Stimulated activated CD4-positive, alpha-beta T cell treated with anti-CD3 and anti-CD28 coated beads, TNF-alpha, amount 100 ng/mL, for 24 hours (primary cell): ENCODE measurements around the gene ARHGAP22.

Source experiments
- DNase-seq, 3 experiments: peaks; one replicate each; pipeline ENCODE4 v3.0.0-alpha.2; 2020; ENCODE audit warnings: low read depth in 3 of 3

The ARHGAP22 gene

DNA sequence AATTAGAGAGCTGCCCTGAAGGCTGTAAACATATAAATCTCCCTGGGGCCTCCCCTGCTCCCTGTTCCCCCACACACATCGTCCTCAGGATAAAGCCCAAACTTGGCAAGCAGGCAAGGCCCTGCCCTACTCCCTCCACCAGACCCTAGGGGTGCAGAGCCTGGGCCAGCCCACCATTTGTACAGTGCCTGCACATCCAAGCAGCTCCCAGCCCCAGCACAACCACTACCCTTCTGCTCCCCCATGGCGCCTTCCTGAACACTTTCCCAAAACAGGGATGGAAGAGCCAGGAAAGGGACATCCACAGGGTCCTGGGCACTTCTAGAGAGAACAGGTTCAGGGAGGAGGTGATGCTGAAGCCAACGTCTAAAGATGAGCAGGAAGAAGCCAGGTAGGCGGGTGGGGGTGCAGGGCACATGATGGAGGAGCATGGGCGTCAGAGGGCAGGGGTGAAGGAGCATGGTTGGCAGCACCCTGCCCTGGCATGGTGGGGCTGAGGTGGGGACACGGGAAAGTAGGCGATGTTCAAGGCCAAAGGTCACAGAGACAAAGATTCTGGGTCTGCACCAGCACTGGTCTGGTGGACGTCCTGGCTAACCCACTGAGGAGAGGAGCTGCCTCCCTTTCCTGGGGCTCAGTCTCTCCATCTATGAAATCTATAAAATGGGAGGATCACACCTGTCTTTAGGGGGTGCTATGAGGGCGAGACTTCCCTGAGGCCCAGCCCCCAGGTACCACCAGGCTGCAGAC is 140.6 kb downstream of the ARHGAP22 start:
- no peak for DNase-seq

DNA sequence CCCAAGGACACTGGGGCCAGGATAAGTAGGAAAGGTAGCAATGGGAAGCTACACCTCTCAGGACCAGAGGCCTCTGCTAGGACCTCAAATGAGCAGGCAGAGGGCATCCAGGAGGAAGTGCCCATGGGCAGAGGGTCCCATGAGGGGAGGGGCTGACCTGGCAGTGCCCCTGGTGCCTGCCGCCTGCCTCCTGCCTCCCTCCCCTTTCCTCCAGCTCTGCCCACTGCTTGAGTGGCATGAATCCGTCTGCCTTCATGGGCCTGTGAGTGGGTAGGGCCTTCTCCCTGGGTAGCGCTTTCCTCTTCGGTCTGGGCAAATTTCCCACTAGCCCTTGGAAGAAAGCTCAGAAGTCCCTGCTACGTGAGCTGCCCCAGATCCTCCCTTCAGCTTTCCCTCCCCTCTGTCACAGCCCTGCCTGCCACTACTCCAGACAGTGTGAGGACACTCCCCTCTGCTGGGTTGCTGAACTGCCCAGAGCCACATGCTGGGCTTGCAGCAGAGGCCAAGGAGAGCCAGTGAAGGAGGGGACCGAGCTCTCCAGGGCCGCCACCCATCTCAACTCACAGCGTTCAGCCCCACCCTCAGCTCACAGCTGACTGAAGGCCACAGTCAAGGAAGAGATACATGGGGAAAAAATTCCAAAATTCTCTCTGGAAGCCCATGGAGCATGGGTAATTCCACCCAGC is 141.4 kb downstream of the ARHGAP22 start:
- DNase-seq: no peak

DNA sequence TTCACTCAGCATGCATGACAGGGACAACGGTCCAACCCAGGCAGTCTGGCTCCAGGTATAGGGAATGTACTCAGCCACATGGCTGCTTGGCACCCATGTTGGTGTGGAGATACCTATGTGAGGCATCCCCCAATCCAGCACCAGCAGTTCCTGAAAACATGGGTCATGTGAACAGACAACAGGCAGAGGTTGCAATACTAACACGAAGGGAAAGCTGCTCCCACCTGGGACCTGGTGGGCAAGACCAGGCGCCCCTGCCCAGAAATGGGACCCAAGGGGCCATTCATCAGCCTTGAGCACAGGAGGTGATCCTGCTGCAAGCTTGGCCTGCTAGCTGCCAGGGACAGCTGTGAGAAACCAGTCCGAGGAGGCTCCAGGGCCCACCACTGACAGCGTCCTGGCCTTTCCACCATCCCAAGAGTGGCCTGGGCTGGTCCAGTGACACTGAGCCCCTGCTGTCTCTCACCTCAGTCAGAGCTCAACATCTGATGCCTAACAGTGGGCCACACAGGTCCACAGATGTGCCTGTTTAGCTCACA is 142.3 kb downstream of the ARHGAP22 start:
- no peak for DNase-seq

DNA sequence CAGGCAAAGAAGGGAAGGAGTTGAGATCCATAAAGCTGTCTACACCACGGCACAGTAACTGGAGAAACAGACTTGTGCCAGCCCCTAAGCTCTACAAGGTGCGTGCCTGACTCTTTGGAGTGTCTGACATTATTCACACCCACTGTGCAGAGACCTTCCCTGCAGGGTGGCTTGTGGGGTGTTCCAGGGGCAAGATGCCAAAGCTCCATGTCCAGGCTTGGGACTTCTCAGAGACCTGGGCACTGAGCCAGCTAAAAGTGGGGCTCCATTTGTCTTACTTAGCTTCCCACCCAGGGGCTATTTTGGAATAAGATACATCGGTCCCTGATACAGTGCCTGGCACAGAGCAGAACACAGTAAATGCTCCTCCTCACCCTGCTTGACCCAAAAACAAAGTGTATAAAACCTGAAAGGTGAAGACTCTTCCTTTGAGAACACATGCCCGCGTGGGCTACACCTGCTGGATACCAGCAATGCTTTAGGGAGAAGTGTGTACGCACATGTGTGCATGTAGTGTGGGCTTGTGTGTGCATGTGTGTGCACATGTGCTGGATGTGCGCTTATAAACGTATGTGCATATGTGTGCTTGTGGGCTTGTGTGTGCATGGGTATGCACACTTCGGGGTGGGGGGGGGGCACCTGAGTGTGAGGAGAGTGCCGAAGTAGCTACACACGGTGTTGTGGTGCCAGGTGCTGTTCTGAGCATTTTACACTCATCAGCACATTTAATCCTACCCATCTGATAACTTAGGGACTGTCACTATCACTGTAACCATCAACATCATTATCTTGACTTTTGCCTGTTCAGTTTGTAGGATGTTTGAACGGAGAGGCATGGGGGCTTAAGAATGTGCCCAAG is 143.0 kb downstream of the ARHGAP22 start:
- DNase-seq: no peak

DNA sequence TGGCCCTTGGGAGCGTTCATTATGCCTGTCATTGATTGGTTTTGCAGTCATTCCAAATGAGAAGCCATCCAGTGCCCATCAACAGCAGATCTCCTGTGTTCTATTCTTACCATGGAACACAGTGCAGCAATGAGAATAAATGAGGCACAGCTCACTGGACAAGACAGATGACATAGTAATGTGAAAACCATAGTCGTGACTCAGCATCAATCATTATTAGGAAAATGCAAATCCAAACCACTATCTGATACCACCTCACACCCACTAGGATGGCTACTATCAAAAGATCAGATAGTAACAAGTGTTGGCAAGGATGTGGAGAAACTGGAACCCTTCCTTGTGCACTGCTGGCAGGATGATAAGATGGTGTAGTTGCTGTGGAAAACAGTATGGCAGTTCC is 144.7 kb downstream of the ARHGAP22 start:
- DNase-seq: no peak

DNA sequence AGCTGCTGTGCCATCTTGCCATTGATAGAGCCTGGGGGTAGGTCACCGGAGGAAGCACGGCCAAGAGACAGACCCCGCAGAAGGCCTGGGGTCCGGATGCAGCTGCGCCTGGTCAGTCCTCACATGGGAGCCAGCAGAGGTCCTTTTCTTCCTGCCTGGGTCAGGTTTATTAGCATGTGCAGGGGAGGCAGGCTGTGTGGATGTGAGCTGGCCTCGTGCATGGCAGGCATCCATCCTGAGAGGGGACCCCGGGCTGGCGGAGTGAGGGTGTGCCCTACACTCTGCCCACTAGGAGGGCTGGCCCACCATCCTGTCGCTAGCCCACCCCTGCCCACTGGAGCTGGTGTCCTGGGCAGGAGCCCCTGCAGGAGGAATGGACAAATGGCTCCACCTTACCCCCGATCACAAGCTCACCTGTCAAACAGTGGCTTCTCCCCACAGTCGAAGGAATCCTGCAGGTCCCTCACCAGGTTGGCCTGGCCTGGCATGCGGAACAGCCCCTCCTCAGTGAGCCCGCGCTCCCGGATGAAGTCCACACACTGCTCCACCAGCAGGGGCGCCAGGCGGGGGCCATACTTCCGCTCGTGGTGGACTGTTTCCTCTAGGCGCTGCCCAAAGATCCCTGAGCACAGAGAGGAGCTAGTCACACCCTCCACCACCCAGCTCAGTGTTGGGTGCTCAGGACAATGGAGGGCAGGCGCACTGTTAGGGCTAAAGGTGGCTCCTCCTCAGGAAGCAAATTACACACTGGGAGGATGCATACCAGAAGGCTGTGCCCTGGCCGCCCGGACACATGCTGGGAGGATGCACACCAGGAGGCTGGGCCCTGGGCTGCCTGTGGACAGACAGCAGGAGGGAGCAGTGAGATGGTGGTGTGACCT is 145.4 kb downstream of the ARHGAP22 start:
- DNase-seq: no peak

DNA sequence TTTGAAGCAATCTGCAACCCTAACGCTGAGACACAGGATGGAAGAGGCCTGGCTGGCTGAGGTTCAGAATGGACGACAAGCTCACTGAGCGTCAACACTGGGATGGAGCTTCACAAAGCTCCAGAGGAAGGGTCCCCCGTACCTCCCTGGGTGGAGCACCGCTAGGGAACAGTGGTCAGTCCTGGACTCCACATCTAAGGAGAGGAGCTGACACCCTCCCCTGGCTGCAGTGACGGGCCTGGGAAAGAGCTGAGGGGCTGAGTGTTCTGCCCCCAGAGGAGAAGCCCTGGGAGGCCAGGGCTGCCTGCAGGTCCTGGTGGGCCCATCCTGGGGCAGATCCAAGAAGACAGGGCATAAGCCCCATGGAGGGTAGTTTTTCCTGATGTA is 146.2 kb downstream of the ARHGAP22 start:
- no peak for DNase-seq

DNA sequence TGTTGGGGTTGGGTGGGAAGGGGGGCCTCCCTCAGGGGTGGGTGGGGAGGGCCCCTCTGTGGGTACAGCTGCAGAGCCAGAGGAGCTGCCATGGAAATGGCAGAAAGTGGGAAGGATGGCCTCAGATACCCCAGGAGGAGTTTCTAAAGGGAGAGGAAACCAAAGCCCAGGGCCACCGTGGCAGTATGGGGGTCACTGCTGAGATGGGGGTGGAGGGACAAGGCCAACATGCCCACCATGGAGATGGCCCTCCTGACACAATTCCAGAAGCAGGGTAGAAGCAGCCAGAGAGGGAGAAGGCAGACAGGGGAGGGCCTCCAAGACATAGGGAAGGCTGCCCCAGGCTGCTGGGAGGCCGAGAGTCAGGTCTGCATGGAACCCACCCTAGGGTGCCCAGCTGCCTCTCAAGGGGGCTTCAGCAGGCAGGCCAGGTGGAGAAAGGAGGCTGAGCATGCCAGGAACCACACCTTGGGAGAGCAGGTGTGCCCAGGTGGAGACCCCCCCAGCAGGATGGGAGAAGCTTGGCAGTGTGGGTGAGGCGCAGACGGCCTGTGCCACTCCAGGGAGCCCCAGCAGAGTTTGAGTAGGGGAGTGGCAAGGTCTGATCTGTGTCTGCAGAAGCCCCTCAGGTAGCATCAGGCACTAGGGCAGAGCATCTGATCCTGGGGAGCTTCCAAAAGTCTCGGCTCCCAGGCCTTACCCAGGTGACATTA is 146.8 kb downstream of the ARHGAP22 start:
- no peak for DNase-seq

DNA sequence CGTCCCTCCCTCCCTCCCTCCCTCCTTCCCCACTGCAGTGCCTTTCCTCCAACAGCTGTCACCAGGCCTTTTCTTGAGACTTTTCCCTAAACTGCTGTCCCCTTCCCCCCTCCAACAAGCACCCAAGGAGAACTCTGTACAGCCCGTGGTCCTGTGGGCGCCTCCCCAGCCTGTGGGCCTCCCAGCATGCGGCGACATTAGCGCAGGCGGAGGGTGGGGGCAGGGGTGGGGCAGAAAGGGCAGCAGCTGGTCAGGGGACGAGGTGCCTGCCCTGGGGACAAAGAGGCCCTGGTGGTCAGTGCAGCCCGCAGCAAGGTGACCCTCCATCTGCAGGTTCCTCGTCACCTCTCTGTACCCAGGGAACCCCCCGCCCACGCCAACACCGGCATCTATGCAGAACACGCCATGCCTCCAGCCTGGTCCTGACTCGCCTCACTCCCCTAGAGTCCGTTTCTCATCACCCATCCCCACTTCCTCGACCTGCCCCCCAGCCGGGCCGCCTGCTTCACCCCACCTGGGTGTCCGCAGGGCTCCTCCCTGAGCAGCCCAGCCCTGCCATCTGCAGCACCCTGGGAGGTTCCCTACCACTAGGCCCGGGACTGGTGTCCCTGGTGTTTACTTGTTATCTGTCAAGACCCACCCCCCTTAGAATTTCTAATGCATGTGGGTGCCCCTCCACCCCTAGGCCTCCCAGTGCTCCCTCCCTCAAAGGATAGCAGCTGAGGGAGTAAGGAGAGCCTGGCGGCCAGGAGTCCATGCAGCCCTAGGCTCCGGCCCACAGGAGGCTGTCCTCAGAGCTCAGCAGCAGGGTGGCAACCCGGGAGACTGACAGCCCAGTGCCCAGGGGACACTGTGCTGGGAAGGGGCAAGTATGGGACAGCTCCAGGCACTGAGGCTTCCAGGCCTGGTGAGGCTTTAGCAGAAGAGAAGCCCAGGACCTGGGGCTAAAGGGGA is 147.8 kb downstream of the ARHGAP22 start:
- DNase-seq: no peak

DNA sequence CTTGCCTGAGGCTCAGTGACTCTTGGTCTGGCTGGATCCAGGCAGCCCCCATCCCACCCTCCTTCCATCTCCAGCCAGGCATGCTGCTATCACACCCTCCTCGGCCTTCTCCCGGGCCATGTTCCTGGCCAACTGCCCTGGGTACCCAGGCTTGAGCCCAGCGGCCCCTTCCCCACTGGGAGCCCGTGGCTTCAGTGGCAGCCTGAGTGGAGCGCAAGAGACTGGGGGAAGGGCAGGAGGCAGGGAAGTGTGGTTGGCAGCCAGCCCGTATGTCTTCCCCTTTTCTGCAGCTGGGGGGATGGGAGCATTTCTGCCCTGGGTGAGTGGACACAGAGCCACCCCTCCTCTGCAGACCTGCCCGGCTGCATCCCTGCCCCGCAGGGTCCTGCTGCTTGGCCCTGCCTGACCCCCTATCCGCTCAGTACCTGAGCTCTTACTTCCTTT is 148.5 kb downstream of the ARHGAP22 start:
- no peak for DNase-seq

DNA sequence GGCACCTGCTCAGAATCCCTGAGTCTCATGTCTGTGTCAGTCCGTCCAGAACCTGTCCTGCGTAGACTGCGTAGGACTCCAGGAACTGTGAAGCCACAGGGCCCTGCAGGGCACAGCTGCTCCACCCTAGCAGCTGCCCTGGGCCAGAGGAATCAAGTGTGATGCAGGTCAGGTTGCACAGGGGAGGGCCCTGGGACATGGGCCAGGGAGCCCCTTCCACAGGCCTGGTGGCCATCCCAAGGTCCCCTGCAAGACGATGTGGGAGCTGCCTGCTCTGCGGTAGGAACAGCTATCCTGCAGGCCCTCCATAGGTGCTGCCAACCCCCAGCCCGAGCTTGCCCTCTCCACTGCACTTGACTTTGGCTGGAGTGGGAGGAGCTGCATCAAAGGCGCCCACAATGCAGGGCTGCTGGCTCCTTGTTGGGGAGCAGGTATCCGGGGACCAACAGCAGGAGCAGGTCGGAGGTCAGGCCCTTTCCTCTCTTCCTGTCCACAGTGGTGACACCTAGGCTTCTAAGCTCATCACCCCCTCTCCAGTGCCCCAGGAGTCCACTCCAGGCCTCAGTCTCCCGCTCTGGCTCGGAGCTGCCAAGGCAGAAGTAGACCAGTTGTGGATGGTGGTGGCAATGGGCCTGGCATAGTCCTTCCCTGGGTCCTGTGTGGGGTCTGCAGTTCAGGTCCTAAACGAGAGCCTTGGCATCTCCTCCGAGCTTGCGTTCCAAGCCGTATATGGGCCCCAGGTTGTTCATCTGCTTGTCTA is 149.3 kb downstream of the ARHGAP22 start:
- no peak for DNase-seq

DNA sequence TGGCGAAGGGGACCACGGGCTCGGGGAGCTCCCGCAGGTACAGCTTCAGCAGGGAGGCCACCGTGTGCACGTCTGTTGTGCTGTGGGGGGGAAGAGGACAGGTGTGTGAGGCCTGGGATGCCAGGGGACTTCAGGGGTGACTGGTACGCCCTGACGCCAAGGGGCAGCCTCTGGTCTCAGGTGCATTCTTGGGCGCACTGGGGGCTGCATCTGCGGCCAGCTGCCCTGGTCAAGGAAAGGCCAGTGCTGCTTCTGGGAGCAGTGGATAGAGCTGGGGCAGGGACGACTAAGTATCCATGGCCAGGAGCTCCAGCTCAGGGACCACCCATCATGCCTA is 149.8 kb downstream of the ARHGAP22 start:
- no peak for DNase-seq

DNA sequence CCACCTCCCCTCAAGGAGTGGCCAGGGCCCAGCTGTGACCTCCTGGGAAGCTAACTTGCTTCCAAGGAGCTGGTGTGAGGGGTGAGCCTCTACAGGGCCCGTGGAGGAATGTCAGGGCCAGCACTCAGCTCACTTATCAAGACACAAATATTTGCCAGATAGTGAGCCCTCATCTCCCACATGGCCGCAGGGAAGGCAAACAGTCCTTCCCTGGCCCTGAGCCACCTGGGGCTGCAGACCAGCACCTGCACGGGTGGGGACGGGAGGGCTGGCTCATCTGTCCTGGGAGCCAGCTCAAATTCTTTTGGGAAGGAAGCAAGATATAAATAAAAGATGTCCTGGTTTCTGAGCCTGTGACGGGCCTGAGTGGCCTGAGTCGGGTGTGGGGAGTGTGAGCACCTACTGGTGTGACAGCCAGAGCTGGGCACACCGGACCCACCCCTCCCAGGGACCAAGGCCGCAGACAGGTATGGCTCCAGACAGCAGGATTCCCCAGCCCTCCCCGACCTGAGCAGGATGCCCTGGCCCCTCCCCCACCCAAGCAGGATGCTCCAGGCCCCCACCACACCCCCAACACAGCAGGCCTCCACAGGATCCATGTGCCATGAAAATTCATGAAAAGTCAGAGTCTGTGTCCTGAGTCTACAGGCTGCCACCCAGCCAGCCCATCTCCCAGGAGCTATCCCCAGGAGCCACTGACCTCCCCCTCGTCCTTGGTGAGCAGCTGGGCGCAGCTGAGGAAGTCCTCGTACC is 150.4 kb downstream of the ARHGAP22 start:
- DNase-seq: no peak

DNA sequence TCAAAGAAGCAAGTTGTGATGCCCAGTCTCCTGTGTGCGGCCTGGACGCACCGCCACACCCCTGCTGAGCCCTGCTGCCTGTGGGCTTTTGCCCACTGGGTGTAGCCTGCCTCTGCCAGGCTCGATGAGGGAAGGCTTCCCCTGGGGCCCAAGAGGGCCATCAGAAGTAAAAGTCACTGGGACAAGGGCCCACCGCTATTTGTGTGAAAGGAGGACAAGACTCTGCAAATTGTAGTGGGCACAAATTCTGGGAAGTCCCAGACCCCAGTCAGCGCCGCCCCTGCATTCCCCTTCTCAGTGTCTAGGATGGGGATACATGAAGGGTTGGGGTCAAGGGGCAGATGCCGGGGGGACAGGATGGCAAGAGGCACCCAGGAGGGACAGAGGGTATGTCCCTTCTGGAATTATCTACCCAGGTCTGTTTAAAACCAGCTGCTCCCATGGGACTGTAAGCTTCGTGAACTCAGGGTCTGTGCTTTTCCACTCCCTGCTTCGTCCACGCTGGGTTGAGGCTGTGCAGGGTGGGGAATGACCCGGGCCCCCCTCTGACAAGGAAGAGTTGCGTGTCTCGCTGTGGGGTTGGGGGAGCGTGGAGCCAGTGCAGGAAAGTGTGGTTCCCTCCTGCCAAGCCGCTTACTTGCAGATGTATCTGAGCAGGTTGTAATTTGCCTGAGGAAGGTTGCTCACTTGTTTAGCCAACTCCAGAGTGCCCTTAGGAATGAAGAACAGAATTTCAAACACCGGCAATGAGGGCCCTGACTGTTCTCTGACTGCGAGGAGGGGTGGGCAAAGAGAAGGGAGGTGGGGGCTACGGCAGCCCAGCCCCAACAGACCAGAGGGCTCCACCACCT is 151.2 kb downstream of the ARHGAP22 start:
- DNase-seq: no peak

DNA sequence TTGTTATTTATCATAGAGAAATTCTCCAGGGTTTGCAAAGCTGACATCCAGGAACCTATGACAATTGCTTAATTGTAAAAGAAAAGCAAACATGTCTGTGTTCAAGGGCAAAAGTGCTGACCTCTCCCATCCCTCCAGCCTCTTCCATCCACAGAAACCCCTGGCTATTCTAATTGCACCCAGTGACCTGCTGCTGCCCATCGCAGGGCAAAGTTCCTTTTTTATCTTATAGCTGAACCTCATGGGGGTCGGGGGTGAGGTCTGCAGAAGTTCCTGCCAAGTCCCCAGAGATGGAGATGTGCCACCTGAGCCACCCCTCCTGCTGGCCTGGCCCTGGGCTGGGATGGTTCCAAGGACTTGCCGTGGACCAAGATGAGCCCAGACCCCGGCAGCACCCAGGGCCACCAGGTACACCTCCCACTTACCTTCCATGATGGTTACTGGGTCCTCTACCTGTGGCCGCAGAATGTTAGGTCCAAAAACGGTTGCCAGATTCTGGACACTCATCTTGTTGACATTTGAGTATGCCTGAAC is 151.9 kb downstream of the ARHGAP22 start:
- DNase-seq: no peak

DNA sequence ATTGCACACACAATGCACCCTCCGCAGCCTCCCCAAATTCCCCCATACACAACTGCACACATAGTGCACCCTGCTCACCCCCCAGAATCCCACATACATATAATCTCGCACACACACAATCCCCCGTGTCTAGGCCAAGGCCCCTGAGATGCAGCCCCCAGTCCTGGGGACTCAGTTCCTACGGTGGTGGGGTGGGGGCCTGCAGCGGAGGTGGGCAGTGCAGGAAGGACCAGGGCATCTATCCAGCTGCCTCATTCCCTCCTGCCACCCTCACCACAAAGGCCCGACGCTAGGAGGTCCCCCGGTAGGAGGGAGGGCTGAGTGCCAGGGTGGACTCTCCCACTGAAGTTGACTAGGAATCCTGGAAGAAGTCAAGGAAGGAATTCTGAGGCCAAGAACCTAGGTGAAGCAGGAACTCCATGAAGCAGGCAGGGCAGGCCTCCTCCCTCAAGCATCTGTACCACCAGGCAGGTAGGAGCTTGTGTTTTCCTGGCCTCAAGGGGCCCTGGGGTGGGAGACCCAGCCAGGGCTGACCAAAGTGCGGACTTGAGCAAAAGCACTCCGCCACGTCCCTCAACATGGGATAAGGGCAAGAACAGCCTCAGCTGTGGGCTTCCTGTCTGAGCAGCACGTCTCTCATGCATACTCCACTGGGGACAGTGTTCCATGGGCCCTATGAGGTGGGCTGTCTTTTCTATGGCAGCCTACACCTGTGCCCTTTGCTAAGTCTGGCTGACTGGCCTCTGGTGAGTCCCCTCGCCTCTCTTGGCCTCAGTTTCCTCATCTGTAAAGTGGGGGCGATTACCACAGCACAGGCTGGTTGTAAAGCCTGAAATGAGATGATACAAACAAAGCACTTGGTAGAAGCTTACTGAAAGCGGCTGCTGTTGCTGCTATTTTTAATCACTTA is 152.6 kb downstream of the ARHGAP22 start:
- DNase-seq: no peak
